ENCODE data around the gene ADAMTS14. TPM values are rescaled to one million over a fixed set of nuclear protein-coding genes. Genes with fewer than 3 reads are reported as not detected.

ADAMTS14 gene
- total RNA-seq, 1 experiment from 2014 or later = 10.1 TPM

GRCh38 chr10:70782746-70783680 is 110.7 kb downstream of the ADAMTS14 start:
- no peak for DNase-seq (ENCODE audit: low read depth)

- no peak for DNase-seq (ENCODE audit: low read depth)
Observed at GRCh38 chr10:70784016-70784415, 111.7 kb downstream of the ADAMTS14 start.

DNA sequence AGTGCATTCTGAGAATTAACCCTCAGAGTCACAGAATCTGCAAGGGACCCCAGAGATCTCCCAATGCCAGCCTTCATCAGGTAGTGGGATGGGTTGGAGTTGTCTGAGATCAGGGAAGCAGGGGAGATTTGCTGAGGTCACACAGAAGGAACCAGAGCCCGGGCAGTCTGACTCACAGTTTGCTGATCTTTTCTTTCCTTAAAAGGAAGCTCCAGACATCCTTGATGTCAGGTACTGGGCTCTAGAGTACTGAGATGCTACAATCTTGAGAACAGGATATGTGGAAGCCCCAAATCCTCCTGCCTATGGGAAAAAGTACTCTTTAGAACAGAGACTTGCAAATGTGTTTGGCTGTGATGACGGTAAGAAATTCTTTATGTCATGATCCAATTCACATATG is 112.2 kb downstream of the ADAMTS14 start:
- peak; percentile 24 for DNase-seq (ENCODE audit: low read depth)

DNA sequence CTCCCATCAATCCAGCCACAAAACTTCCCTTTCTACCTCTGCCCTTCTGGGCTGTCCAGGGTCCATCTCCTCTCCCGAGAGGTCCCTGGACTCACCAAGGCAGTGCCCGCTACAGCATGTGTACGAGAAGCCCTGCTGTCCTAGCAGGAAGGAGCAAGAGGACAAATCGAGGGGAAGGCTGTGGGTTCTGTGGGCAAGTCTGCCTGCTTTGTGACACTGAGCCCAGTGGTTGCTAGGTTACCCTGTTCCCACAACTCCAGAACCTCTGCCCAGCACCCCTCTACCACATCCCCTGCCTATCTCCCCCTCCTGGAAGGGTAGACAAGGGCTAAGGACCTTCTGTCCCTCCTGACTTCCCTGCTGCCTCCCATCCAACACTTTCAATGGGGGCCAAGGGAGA is 112.9 kb downstream of the ADAMTS14 start, which contains the start of gene TBATA:
TBATA (minus strand) TSS at position 188 of the 400 bp plus-strand sequence. CDS start 1,998 bp downstream, outside the sequence.
- no peak for DNase-seq (ENCODE audit: low read depth)

GRCh38 chr10:70786799-70787415 is 114.6 kb downstream of the ADAMTS14 start:
- peak; percentile 60 for DNase-seq (ENCODE audit: low read depth)

DNA sequence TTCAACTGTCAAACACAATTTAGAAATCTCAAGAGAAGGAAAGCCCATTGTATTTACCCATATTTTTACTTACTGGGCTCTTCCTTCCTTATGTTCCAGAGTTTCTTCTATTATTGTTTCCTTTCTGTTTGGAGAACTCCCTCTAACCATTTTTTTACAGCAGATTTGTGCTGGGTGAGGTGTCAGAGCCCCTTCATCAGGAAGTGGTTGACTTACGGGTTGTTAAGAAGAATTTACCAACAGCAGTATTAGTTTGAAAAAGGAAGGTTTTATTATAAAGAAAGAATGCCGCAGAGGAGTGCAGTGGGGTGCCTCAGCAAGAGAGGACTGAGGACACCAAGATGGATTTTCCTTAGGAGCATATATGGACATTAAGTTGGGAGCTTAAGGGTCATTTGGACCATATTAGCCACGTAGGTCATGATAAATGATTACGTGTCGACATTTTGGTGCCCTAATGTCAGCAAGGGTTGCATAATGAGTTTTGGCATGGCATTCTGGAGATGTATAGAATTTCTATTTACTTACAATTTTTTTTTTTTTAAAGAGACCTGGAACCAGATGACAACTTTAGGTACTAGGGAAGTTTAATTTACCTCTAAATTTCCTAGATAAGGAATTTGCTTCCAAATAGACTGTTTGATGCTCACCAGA is 119.2 kb downstream of the ADAMTS14 start:
- DNase-seq (ENCODE audit: low read depth) = no peak

DNA sequence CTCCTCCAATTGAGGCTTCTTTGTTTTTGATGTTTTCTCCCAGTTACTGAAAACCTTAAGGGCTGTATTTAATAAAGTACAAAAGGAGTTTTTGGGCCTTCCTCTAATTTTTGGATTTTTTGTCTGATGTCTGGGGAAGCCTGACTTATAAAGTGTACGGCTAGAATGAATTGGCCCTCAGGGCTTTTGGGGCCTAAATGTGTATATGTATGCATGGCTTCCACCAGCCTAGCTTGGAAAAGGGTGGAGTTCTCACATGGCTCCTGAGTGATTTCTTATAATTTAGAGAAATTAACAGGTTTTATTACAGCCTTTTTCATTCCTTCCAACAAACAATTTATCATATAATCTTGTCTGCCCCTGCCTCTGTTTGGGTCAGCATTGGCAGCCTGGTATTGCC is 123.3 kb downstream of the ADAMTS14 start:
- no peak for DNase-seq (ENCODE audit: low read depth)

DNA sequence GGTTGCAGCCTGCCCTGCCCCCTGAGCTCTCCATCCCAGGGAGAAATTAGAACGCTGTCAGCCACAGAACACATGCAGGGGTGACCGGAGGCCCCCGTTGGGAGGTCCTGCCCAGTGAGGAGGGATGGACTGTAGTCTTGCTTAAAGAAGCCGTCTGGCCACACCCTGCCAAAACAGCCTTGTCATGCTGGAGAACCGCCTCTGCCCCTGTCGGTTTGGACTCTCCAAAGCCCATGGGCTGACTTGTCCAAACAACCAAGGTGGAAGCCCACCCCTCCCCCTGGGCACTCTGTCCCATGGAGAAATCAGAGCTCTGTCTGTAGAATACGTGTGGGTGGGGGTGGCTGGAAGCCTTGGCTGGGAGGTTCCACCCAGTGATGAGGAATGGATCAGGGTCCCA is 125.5 kb downstream of the ADAMTS14 start:
- DNase-seq (ENCODE audit: low read depth) = no peak

GRCh38 chr10:70799124-70799523 is 126.8 kb downstream of the ADAMTS14 start:
- DNase-seq (ENCODE audit: low read depth) = peak; percentile 28

GRCh38 chr10:70801854-70802253 is 129.5 kb downstream of the ADAMTS14 start:
- DNase-seq (ENCODE audit: low read depth) = no peak

DNA sequence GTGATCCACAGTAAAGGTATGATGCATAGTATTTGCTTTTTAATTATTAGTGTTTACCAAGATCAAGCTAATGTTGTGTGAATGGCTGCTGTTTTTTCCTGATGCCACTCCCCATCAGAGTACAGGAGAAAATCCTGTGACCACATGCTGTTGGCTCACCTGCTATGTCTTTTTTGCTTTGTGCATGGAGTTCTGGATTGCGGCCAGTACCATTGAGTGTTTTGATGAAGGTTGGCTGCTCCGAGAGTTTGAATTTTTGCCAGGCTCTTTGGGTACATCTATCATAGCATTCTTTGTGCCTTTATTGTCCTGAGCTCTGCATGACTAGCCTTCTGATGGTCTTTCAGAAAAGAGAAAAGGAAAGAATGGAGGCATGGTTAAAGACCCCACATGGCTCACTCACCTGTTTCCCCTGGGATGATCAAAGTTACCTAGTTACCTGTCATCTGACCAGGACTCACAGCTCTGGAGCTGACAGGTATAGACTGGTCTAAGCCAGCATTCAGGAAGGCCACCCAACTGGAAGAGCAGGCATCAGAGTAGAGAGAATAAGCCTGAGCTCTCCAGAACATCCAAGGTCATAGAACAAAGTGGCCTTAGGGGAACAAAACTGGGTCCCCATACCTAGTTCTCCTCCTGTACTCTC is 131.6 kb downstream of the ADAMTS14 start:
- DNase-seq (ENCODE audit: low read depth) = no peak

- no peak for DNase-seq (ENCODE audit: low read depth)
Observed at GRCh38 chr10:70804421-70804808, 132.1 kb downstream of the ADAMTS14 start.

- no peak for DNase-seq (ENCODE audit: low read depth)
Observed at GRCh38 chr10:70805619-70806215, 133.4 kb downstream of the ADAMTS14 start.

DNA sequence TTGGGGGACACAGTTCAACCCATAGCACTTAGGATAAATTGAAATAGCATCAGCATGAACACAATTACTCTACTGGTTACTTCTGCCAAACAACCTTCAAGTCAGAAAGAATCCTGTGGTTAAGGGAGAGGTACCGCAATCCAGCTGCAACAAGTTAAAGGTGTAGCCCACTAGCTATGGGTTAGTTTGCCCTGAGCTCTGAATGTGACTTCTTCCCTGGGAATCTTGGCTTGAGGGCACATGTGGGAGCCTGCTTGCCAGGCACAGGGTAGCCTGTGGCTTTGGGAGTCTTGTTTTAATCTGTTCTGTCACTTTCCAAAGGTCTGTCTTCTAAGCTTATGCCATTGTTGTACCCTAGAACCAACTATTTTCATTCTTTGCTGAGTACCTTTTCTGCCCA is 134.5 kb downstream of the ADAMTS14 start:
- DNase-seq (ENCODE audit: low read depth) = no peak

- no peak for DNase-seq (ENCODE audit: low read depth)
Observed at GRCh38 chr10:70807556-70807955, 135.2 kb downstream of the ADAMTS14 start.

DNA sequence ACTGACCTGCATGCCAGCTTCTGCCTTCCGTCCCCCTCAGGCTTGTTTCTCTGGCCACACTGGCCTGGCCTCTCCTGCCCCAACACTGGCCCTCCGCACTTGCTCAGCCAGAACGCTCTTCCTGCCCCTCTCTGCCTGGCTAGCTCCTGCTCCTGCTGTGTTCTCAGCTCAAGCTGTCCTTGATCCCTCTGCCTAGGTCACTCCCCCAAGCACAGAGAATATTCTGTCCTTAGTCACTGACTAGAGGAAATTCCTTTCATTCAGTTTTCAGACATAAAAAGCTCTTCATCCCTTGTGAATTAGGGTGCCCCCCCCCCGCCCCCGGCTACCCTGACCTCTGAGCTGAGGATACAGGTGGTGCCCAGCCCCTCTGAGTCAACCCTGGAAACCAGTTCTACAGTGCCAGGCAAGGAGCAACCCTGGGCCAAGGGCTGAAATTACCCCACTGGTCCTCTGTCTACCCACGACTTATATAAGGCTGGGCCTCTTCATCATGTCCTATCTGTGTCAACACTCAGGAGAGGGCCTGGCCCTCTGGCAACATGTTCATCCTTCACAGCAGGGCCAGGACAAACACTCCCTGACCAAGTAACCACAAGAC is 136.8 kb downstream of the ADAMTS14 start:
- DNase-seq (ENCODE audit: low read depth) = peak; percentile 5

- no peak for DNase-seq (ENCODE audit: low read depth)
Observed at GRCh38 chr10:70809726-70810125, 137.4 kb downstream of the ADAMTS14 start.

DNA sequence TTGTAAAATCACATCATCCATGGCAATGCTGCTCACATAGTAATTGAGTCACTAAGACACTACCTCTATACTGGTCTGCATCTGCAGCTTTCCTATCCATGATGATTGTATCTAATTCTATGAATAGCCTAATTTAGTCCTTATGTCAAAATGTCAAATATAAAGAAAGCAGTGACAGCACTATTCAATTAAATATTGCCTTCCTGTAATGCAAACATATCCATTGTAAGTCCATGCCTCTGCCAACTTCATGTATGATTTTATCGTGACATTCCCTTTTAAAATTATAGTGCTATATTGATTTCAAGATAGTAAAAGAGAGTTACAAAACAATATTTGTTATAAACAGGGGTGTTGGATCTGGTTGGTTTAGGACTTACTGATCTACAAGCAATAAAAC is 138.7 kb downstream of the ADAMTS14 start:
- DNase-seq (ENCODE audit: low read depth) = no peak

- DNase-seq (ENCODE audit: low read depth) = no peak
Observed at GRCh38 chr10:70811881-70812280, 139.6 kb downstream of the ADAMTS14 start.

Data from RPMI7951 (cell line).